NCI-H82 treated with DMSO at 0.1 percent for 48 hours (cell line): ENCODE results near the gene WDR90.
"Not testable (repeated sequence)": the region's sequence is repeated elsewhere in the genome, so short reads cannot be mapped to it uniquely, and the experiment has no call there.

Source experiments
- DNase-seq: peaks from one replicate; lab custom pipeline; 2025; ENCODE audit not compliant: unreplicated experiment; lab: John Stamatoyannopoulos, UW

WDR90 gene

GRCh38 chr16:684961-685696 is 36.0 kb downstream of the WDR90 start:
- DNase-seq, result no peak

- no peak for DNase-seq
These were observed 36.8 kb downstream of the WDR90 start for GRCh38 chr16:685967-686366.

GRCh38 chr16:686459-687260 is 37.5 kb downstream of the WDR90 start:
- DNase-seq, result no peak

- DNase-seq, result no peak
These were observed 38.3 kb downstream of the WDR90 start for GRCh38 chr16:687499-687898.

GRCh38 chr16:689175-689897 is 40.2 kb downstream of the WDR90 start:
- no peak for DNase-seq

- DNase-seq, result not testable (repeated sequence)
These were observed 42.1 kb downstream of the WDR90 start for GRCh38 chr16:691242-691641.

- DNase-seq, result no peak
These were observed 43.4 kb downstream of the WDR90 start for GRCh38 chr16:692356-693108.

- DNase-seq, result no peak
These were observed 44.2 kb downstream of the WDR90 start for GRCh38 chr16:693364-693763.

- no peak for DNase-seq
These were observed 44.6 kb downstream of the WDR90 start for GRCh38 chr16:693766-694165.

- no peak for DNase-seq
These were observed 45.2 kb downstream of the WDR90 start for GRCh38 chr16:694187-694862.

GRCh38 chr16:694863-695354 is 45.7 kb downstream of the WDR90 start:
- DNase-seq, result no peak

- DNase-seq, result no peak
These were observed 46.4 kb downstream of the WDR90 start for GRCh38 chr16:695355-696089.

- DNase-seq, result no peak
These were observed 49.9 kb downstream of the WDR90 start for GRCh38 chr16:698911-699671.

- DNase-seq, result no peak
These were observed 51.8 kb downstream of the WDR90 start for GRCh38 chr16:700684-701584.

GRCh38 chr16:702341-702740 is 53.2 kb downstream of the WDR90 start:
- no peak for DNase-seq

GRCh38 chr16:703406-703805 is 54.2 kb downstream of the WDR90 start:
- no peak for DNase-seq

GRCh38 chr16:704047-704446 is 54.9 kb downstream of the WDR90 start:
- DNase-seq, result no peak
